ENCODE measurements around the gene CTSF. TPM values are rescaled to one million over a fixed set of nuclear protein-coding genes. Genes with fewer than 3 reads are reported as not detected.

CTSF gene
- polyA plus RNA-seq, 3 donors: 1.5 to 3.5 (median 2.3) TPM

- H3K27me3 Mint-ChIP-seq (ENCODE audit: low read depth in 3 of 3): peaks cover 10 to 21% (median 15%) of the 10 kb centered on the region in 3 donors
- peaks cover 0 to 4% of the 10 kb centered on the region in 2 donors for H3K4me1 ChIP-seq (ENCODE audit: control insufficient read depth in 1 of 2, insufficient read depth in 2 of 2, low read length in 2 of 2)
- no peak overlapping the region for H2AFZ ChIP-seq (ENCODE audit: insufficient read depth, low read depth, low read length, poor library complexity, severe bottlenecking)
- no peaks in the 10 kb centered on the region for H3K27me3 ChIP-seq (ENCODE audit: control insufficient read depth in 2 of 2, insufficient read depth in 2 of 2, low read length in 2 of 2)
- no peaks in the 10 kb centered on the region for H4K20me1 ChIP-seq (ENCODE audit: insufficient read depth, low read length)
- no peak overlapping the region for H3K4me3 ChIP-seq (replicated peaks in 1 of 3; ENCODE audit: low read depth in 2 of 3, low read length in 3 of 3)
- no peak overlapping the region for H3K27ac ChIP-seq (ENCODE audit: low read depth in 1 of 2, low read length in 2 of 2)
- H3K9ac ChIP-seq (ENCODE audit: insufficient read depth, low read length, poor library complexity, severe bottlenecking): no peak overlapping the region
- DNase-seq: peak; percentile 52 to 74 (median 73)
- WGBS (ENCODE audit: insufficient coverage): 14% methylated on average over 20 of the region's 25 CpGs
- H3K4me2 ChIP-seq (replicated peaks; ENCODE audit: extremely low read depth, low read length, poor library complexity, severe bottlenecking): no peak overlapping the region
- intact Hi-C loops (cut with micrococcal nuclease): loop anchor here (1.0 to 5.0 kb wide), 3 partner anchors 98 to 256 kb away; partner anchors contain the start of gene RBM4B (in 1 of the 2)
- TF ChIP-seq CTCF (IDR thresholded peaks at IDR 0.05): peak; percentile 75
- H3K79me2 ChIP-seq (ENCODE audit: insufficient read depth, low read length): no peaks in the 10 kb centered on the region
- H3K27ac Mint-ChIP-seq: no peak overlapping the region
- H3K36me3 ChIP-seq (replicated peaks in 1 of 2; ENCODE audit: control insufficient read depth in 1 of 2, insufficient read depth in 2 of 2, low read length in 2 of 2): no peaks in the 10 kb centered on the region
- peak overlapping the region in 1 of 2 donors; percentile 22 for H3K4me3 Mint-ChIP-seq
- peaks cover 7% of the 10 kb centered on the region for H3K4me1 Mint-ChIP-seq
- H3K9me3 ChIP-seq (replicated peaks in 1 of 2; ENCODE audit: control insufficient read depth in 1 of 2, insufficient read depth in 1 of 2, low read length in 2 of 2): peaks cover 8 to 9% of the 10 kb centered on the region in 2 donors
- peaks cover 0 to 2% of the 10 kb centered on the region in 2 donors for H3K36me3 Mint-ChIP-seq
- peaks cover 8 to 23% (median 20%) of the 10 kb centered on the region in 7 donors for H3K9me3 Mint-ChIP-seq
Observed at GRCh38 chr11:66579017-66579606, 10.7 kb upstream of the CTSF start.

GRCh38 chr11:66570850-66571180 is 2.4 kb upstream of the CTSF start:
- 100% methylated on average over 1 of the region's 2 CpGs for WGBS (ENCODE audit: insufficient coverage)
- H3K27ac Mint-ChIP-seq: no peak overlapping the region

More at GRCh38 chr11:66570850-66571180, 2.4 kb upstream of the CTSF start:
- DNase-seq: no peak
- H3K27me3 ChIP-seq (ENCODE audit: control insufficient read depth in 2 of 2, insufficient read depth in 2 of 2, low read length in 2 of 2): peaks cover 0 to 17% of the 10 kb centered on the region in 2 donors
- H3K4me3 ChIP-seq (replicated peaks in 1 of 3; ENCODE audit: low read depth in 2 of 3, low read length in 3 of 3): no peak overlapping the region
- Mint-ChIP-seq H3K4me3 (no peak overlapping the region), H3K4me1 (peaks cover 7% of the 10 kb centered on the region), H3K9me3 (peaks cover 0 to 6% (median 1%) of the 10 kb centered on the region in 7 donors), H3K27me3 (ENCODE audit: low read depth in 3 of 3) (peaks cover 29 to 40% (median 29%) of the 10 kb centered on the region in 3 donors), H3K36me3 (no peaks in the 10 kb centered on the region)
- no peaks in the 10 kb centered on the region for H3K79me2 ChIP-seq (ENCODE audit: insufficient read depth, low read length)
- H3K4me1 ChIP-seq (ENCODE audit: control insufficient read depth in 1 of 2, insufficient read depth in 2 of 2, low read length in 2 of 2): peaks cover 4 to 12% of the 10 kb centered on the region in 2 donors
- no peak overlapping the region for H3K27ac ChIP-seq (ENCODE audit: low read depth in 1 of 2, low read length in 2 of 2)
- intact Hi-C loops (cut with micrococcal nuclease): no loop called here
- H3K36me3 ChIP-seq (replicated peaks in 1 of 2; ENCODE audit: control insufficient read depth in 1 of 2, insufficient read depth in 2 of 2, low read length in 2 of 2): no peaks in the 10 kb centered on the region
- H4K20me1 ChIP-seq (ENCODE audit: insufficient read depth, low read length): no peaks in the 10 kb centered on the region
- H2AFZ ChIP-seq (ENCODE audit: insufficient read depth, low read depth, low read length, poor library complexity, severe bottlenecking): no peak overlapping the region
- no peaks in the 10 kb centered on the region for H3K9me3 ChIP-seq (replicated peaks in 1 of 2; ENCODE audit: control insufficient read depth in 1 of 2, insufficient read depth in 1 of 2, low read length in 2 of 2)
- TF ChIP-seq CTCF (IDR thresholded peaks at IDR 0.05): no peak
- H3K9ac ChIP-seq (ENCODE audit: insufficient read depth, low read length, poor library complexity, severe bottlenecking): no peak overlapping the region
- no peak overlapping the region for H3K4me2 ChIP-seq (replicated peaks; ENCODE audit: extremely low read depth, low read length, poor library complexity, severe bottlenecking)
